Heart left ventricle (tissue), 16 donors: ENCODE measurements around the gene TMEM269. TPM values are rescaled to one million over a fixed set of nuclear protein-coding genes. Genes with fewer than 3 reads are reported as not detected.

Experiments used
- ATAC-seq, 4 donors: fragments of 200-7000 bp; cut with Tn5 transposase; one replicate each; pipeline ENCODE4 v1.9.1; 2020 to 2022; ENCODE audit warnings: moderate library complexity in 4 of 4, mild to moderate bottlenecking in 3 of 4, moderate number of reproducible peaks in 1 of 4
- DNase-seq, 5 donors: peaks; one replicate each; pipeline ENCODE4 v3.0.0-alpha.2; 2020
- H3K27ac ChIP-seq, 12 donors: fragments of 200-600 bp; sonication (generic) in 4 of 12; one replicate each; pipeline versions ENCODE4 v1.5.0 to v1.8.0; 2016 to 2022; ENCODE audit warnings: mild to moderate bottlenecking in 2 of 12
- H3K27me3 ChIP-seq, 9 donors: fragments of 200-600 bp; sonication (generic) in 2 of 9; one replicate each; pipeline versions ENCODE4 v1.5.1 to v1.8.0; 2016 to 2022; ENCODE audit warnings: mild to moderate bottlenecking in 3 of 9
- H3K36me3 ChIP-seq, 9 donors: fragments of 200-600 bp; sonication (generic) in 2 of 9; one replicate each; pipeline versions ENCODE4 v1.5.0 to v1.8.0; 2018 to 2022; ENCODE audit warnings: mild to moderate bottlenecking in 2 of 9
- H3K4me1 ChIP-seq, 12 donors: fragments of 200-600 bp; sonication (generic) in 4 of 12; one replicate each; pipeline versions ENCODE4 v1.5.0 to v1.8.0; 2016 to 2022; ENCODE audit warnings: mild to moderate bottlenecking in 3 of 12
- H3K4me3 ChIP-seq, 12 donors: fragments of 200-600 bp; sonication (generic) in 4 of 12; one replicate each; pipeline versions ENCODE4 v1.5.0 to v1.8.0; 2017 to 2022; ENCODE audit warnings: mild to moderate bottlenecking in 9 of 12, moderate library complexity in 4 of 12
- H3K9me3 ChIP-seq, 12 donors: fragments of 200-600 bp; sonication (generic) in 4 of 12; one replicate each; pipeline versions ENCODE4 v1.5.0 to v1.8.0; 2016 to 2022; ENCODE audit warnings: mild to moderate bottlenecking in 1 of 12
- CTCF ChIP-seq, 12 donors: fragments of 200-600 bp; sonication (generic) in 4 of 12; IDR thresholded peaks; one replicate each; pipeline versions ENCODE4 v1.5.0 to v1.8.0; 2018 to 2022; ENCODE audit warnings: antibody characterized with exemption in 12 of 12, mild to moderate bottlenecking in 5 of 12
- POLR2A ChIP-seq, 2 donors: fragments of 450-650 bp; IDR thresholded peaks; one replicate each; pipeline ENCODE4 v1.6.1; 2017; ENCODE audit warnings: antibody characterized with exemption in 2 of 2, mild to moderate bottlenecking in 2 of 2, moderate library complexity in 2 of 2
- WGBS, 4 donors: extraction: QIAGEN DNeasy Blood & Tissue Kit in 2 of 4; methylation state at CpG; one replicate each; pipeline versions ENCODE4 v1.1.5 to v1.1.7; 2013 to 2018; 5-methylcytosine and 5-hydroxymethylcytosine counted together
- intact Hi-C, 10 donors: fragments of 100-400 bp; cut with DNase I; formaldehyde crosslinking; loops; one replicate each; pipeline versions ENCODE4 v1.11.1 to v1.14.2; 2022
- polyA plus RNA-seq, 2 donors: library from polyadenylated mRNA; stranded (reverse); fragments of 200-250 nt; gene quantifications; one replicate each; pipeline ENCODE4 v1.2.3, GENCODE V29; 2013
- total RNA-seq, 9 donors: library from RNA; depleted of rRNA in 2 of 9; stranded (reverse); fragments of >200 nt in 2 of 9; fragmentation: NEBNext Ultra II Directional in 3 of 9; extraction: Animal tissue kit (Norgen Biotek cat#: 25700) in 3 of 9; gene quantifications; one replicate each; pipeline versions ENCODE4 v1.1.0 to v1.2.4, GENCODE V29; 2016 to 2023
- donor health status: ischemic (EF 13 %, LVEDD 7.1; RV severe dilation, severe dysfunction).
- donor health status: healthy with polysubstance abuse.
- donor health status: DM: no; HTN: yes; CAD: no.
- donor health status: DM: no; HTN: no; CAD: no.
- donor health status: ischemic (EF 25% LVEDD 6.9; RV normal size, moderate dysfunction).
- donor health status: ischemic (EF 25% LVEDD 5.7; RV mildly dilated, moderate dysfunction).
- donor health status: healthy.
- donor health status: DM: yes; HTN: yes; CAD: no.
- donor health status: ischemic (EF 35%, LVEDD 5.7; RV mildly dilated, moderate dysfunction).
- donor health status: nonischemic (EF 11% LVEDD 7.7; RV severe dilation, severe dysfunction).
- donor health status: DM: yes; HTN: yes; CAD: no.
- donor health status: PGD.
- donor health status: ischemic (EF 29% LVEDD 5.4; RV normal size, mild dysfunction).
- donor health status: nonischemic (EF 23%, LVEDD 6.1; RV moderate dilation, normal function).

TMEM269 gene
- total and polyA plus RNA-seq, 11 donors = 0.06 to 0.19 (median 0.07) TPM; not detected in 8

GRCh38 chr1:42837709-42838108 is 52.9 kb downstream of the TMEM269 start:
- Histone ChIP-seq H3K27me3 (no peaks in the 10 kb centered on the region), H3K27ac (no peak overlapping the region), H3K36me3 (peaks cover 0 to 21% (median 6%) of the 10 kb centered on the region in 9 donors), H3K9me3 (no peaks in the 10 kb centered on the region), H3K4me1 (peaks cover 0 to 9% (median 0%) of the 10 kb centered on the region in 12 donors), H3K4me3 (no peak overlapping the region)
- TF ChIP-seq POLR2A (IDR thresholded peaks at IDR 0.05) (no peak), CTCF (IDR thresholded peaks at IDR 0.05) (no peak)
- DNase-seq (no peak), ATAC-seq (peak in 1 of 4 donors; percentile 53)
- intact Hi-C loops = no loop called here
- WGBS, 4 donors = 45 to 77% (median 65%) methylated on average over 3 of the region's 3 CpGs

GRCh38 chr1:42838482-42839190 is 53.8 kb downstream of the TMEM269 start:
- Histone ChIP-seq H3K9me3 (no peaks in the 10 kb centered on the region), H3K4me1 (peaks cover 0 to 9% (median 0%) of the 10 kb centered on the region in 12 donors), H3K36me3 (peaks cover 0 to 23% (median 11%) of the 10 kb centered on the region in 9 donors), H3K27ac (peak overlapping the region in 1 of 12 donors; percentile 44), H3K4me3 (no peak overlapping the region), H3K27me3 (no peaks in the 10 kb centered on the region)
- no peak for DNase-seq
- 82 to 88% (median 85%) methylated on average over 7 of the region's 7 CpGs for WGBS, 4 donors
- intact Hi-C loops = no loop called here
- peak in 1 of 4 donors; percentile 24 for ATAC-seq
- TF ChIP-seq CTCF (IDR thresholded peaks at IDR 0.05) (no peak), POLR2A (IDR thresholded peaks at IDR 0.05) (no peak)

GRCh38 chr1:42841010-42841409 is 56.2 kb downstream of the TMEM269 start:
- ATAC-seq (peak in 2 of 4 donors; percentile 35 to 44), DNase-seq (no peak)
- 68 to 72% (median 69%) methylated on average over 3 of the region's 3 CpGs for WGBS, 4 donors
- Histone ChIP-seq H3K4me3 (no peak overlapping the region), H3K27ac (no peak overlapping the region), H3K36me3 (peaks cover 0 to 19% (median 9%) of the 10 kb centered on the region in 9 donors), H3K9me3 (no peaks in the 10 kb centered on the region), H3K27me3 (no peaks in the 10 kb centered on the region), H3K4me1 (peaks cover 0 to 21% (median 6%) of the 10 kb centered on the region in 12 donors)
- TF ChIP-seq CTCF (IDR thresholded peaks at IDR 0.05) (no peak), POLR2A (IDR thresholded peaks at IDR 0.05) (no peak)
- intact Hi-C loops = no loop called here

GRCh38 chr1:42841440-42842147 is 56.8 kb downstream of the TMEM269 start:
- peaks cover 0 to 21% (median 6%) of the 10 kb centered on the region in 12 donors for H3K4me1 ChIP-seq
- no peak overlapping the region for H3K27ac ChIP-seq
- H3K36me3 ChIP-seq = peaks cover 0 to 19% (median 9%) of the 10 kb centered on the region in 9 donors
- ATAC-seq (no peak), DNase-seq (no peak)
- no peak overlapping the region for H3K4me3 ChIP-seq
- no peaks in the 10 kb centered on the region for H3K9me3 ChIP-seq
- TF ChIP-seq CTCF (IDR thresholded peaks at IDR 0.05) = no peak
- TF ChIP-seq POLR2A (IDR thresholded peaks at IDR 0.05) = no peak
- intact Hi-C loops = no loop called here
- 92 to 98% (median 93%) methylated on average over 2 of the region's 2 CpGs for whole genome bisulfite sequencing, 4 donors
- no peaks in the 10 kb centered on the region for H3K27me3 ChIP-seq
